HepG2 (cell line): ENCODE measurements around the gene P4HTM. TPM values are rescaled to one million over a fixed set of nuclear protein-coding genes. Genes with fewer than 3 reads are reported as not detected.

Experiments
- BRD4 ChIP-seq: sonication (generic); formaldehyde crosslinking; IDR thresholded peaks from 2 replicates; pipeline ENCODE4 v1.4.0; 2020; ENCODE audit warnings: missing genetic modification reagents
- CENPX ChIP-seq: sonication (generic); formaldehyde crosslinking; IDR thresholded peaks from 2 replicates; pipeline ENCODE4 v1.9.0; 2021; ENCODE audit warnings: mild to moderate bottlenecking, missing genetic modification reagents, moderate library complexity
- FLYWCH1 ChIP-seq: sonication (generic); formaldehyde crosslinking; IDR thresholded peaks from 2 replicates; pipeline ENCODE4 v1.8.1; 2023; ENCODE audit warnings: mild to moderate bottlenecking, missing genetic modification reagents
- MBD4 ChIP-seq: IDR thresholded peaks from 2 replicates; pipeline ENCODE4 v1.6.1; 2012; ENCODE audit warnings: low read length, inconsistent platforms, borderline replicate concordance
- MED1 ChIP-seq: sonication (generic); formaldehyde crosslinking; IDR thresholded peaks from 2 replicates; pipeline ENCODE4 v1.4.0; 2020; ENCODE audit warnings: missing genetic modification reagents
- NR2F1 ChIP-seq, 2 experiments: fragments of 450-650 bp in 1 of 2; formaldehyde crosslinking in 1 of 2; IDR thresholded peaks; 2 replicates each; pipeline versions ENCODE4 v1.5.0 to v1.6.1; 2016 to 2020; ENCODE audit warnings: mild to moderate bottlenecking in 1 of 2, missing compliant biosample characterization in 1 of 2, missing genetic modification reagents in 1 of 2, moderate library complexity in 1 of 2
- REST ChIP-seq, 2 experiments: IDR thresholded peaks; 2 replicates each; pipeline ENCODE4 v1.6.1; 2011 to 2012; ENCODE audit warnings: low read length in 2 of 2, borderline replicate concordance in 1 of 2, low read depth in 1 of 2, mild to moderate bottlenecking in 1 of 2, moderate library complexity in 1 of 2
- SP1 ChIP-seq, 2 experiments: fragments of 450-650 bp in 1 of 2; sonication (generic) in 1 of 2; formaldehyde crosslinking in 1 of 2; IDR thresholded peaks; 2 replicates each; pipeline versions ENCODE4 v1.4.0 to v1.6.1; 2016 to 2020; ENCODE audit warnings: missing genetic modification reagents in 1 of 2
- SPEN ChIP-seq: sonication (generic); formaldehyde crosslinking; IDR thresholded peaks from 2 replicates; pipeline ENCODE4 v1.5.1; 2020; ENCODE audit warnings: low read depth, mild to moderate bottlenecking, missing genetic modification reagents
- ZNF136 ChIP-seq: sonication (generic); formaldehyde crosslinking; IDR thresholded peaks from 2 replicates; pipeline ENCODE4 v1.8.1; 2022; ENCODE audit warnings: low read depth, mild to moderate bottlenecking, moderate library complexity, missing genetic modification reagents
- ZNF280B ChIP-seq: sonication (generic); formaldehyde crosslinking; IDR thresholded peaks from 2 replicates; pipeline ENCODE4 v1.5.0; 2020; ENCODE audit warnings: missing genetic modification reagents, mild to moderate bottlenecking, borderline replicate concordance
- ZNF350 ChIP-seq: sonication (generic); formaldehyde crosslinking; IDR thresholded peaks from 2 replicates; pipeline ENCODE4 v1.4.0; 2020; ENCODE audit warnings: mild to moderate bottlenecking, low read depth, missing genetic modification reagents, borderline replicate concordance
- ZNF441 ChIP-seq: sonication (generic); formaldehyde crosslinking; IDR thresholded peaks from 2 replicates; pipeline ENCODE4 v1.7.0; 2021; ENCODE audit warnings: missing genetic modification reagents, borderline replicate concordance
- ZNF549 ChIP-seq: sonication (generic); formaldehyde crosslinking; IDR thresholded peaks from 2 replicates; pipeline ENCODE4 v1.5.0; 2020; ENCODE audit warnings: missing genetic modification reagents
- ZNF652 ChIP-seq: IDR thresholded peaks from 2 replicates; pipeline ENCODE4 v1.6.1; 2016; ENCODE audit warnings: low read depth, borderline replicate concordance
- ZNF788 ChIP-seq: sonication (generic); formaldehyde crosslinking; IDR thresholded peaks from 2 replicates; pipeline ENCODE4 v1.5.0; 2020; ENCODE audit warnings: mild to moderate bottlenecking, missing genetic modification reagents, borderline replicate concordance
- ZNF792 ChIP-seq: IDR thresholded peaks from 2 replicates; pipeline ENCODE4 v1.6.1; 2016
- ZSCAN31 ChIP-seq: sonication (generic); formaldehyde crosslinking; IDR thresholded peaks from 2 replicates; pipeline ENCODE4 v1.5.0; 2020; ENCODE audit warnings: low read depth, mild to moderate bottlenecking, missing genetic modification reagents
- polyA plus RNA-seq, 8 experiments: library from polyadenylated mRNA; depleted of rRNA in 3 of 8; stranded (reverse) in 7 of 8; unstranded in 1 of 8; fragments of >200 nt; fragmentation: Illumina TruSeq in 4 of 8; extraction: Trizol in 4 of 8; gene quantifications; 2 replicates each; pipeline versions ENCODE4 v1.2.1 to v1.2.3, GENCODE V29; 2011 to 2016; ENCODE audit warnings: low read depth in 4 of 8, missing spikeins in 1 of 8, mixed read lengths in 1 of 8; ENCODE audit not compliant: insufficient read depth in 1 of 8
- total RNA-seq, 5 experiments: library from RNA; depleted of rRNA; stranded (reverse); fragments of >200 nt; fragmentation: Illumina TruSeq; extraction: Trizol; gene quantifications; 2 replicates each; pipeline ENCODE4 v1.2.3, GENCODE V29; 2016; ENCODE audit warnings: low read depth in 1 of 5
- TF ChIP-seq, protein P1 (sequence below): sonication (generic); formaldehyde crosslinking; conservative IDR thresholded peaks from 2 replicates; pipeline ENCODE4 v1.8.1; 2023; ENCODE audit warnings: missing genetic modification reagents
- TF ChIP-seq, protein P2 (sequence below): sonication (generic); formaldehyde crosslinking; IDR thresholded peaks from 2 replicates; pipeline ENCODE4 v1.4.0; 2020; ENCODE audit warnings: missing genetic modification reagents

Gene P4HTM
- total and polyA plus RNA-seq, 2 of the 13 experiments (the other 11 are each of a cell fraction or from before 2014, with no cell fraction given) = 0.01 TPM; not detected in 1

- TF ChIP-seq ZNF280B (CRISPR knock-in tag) (no peak), BRD4 (CRISPR knock-in tag) (peak; percentile 91), NR2F1 (CRISPR knock-in tag; IDR thresholded peaks at IDR 0.05) (no peak), MBD4 (no peak), ZNF441 (no peak), MED1 (peak; percentile 82), ZNF792 (CRISPR knock-in tag) (no peak; the same call in 1 of the 2 replicates), ZNF350 (CRISPR knock-in tag) (peak; percentile 60), ZSCAN31 (peak; percentile 90), SP1 (IDR thresholded peaks at IDR 0.05) (no peak), SP1 (CRISPR knock-in tag; IDR thresholded peaks at IDR 0.05) (peak; percentile 71), ZNF652 (no peak), REST (IDR thresholded peaks at IDR 0.05; ENCODE audit: borderline replicate concordance in 1 of 2, low read depth in 1 of 2, low read length in 2 of 2) (peak in 1 of 2 experiments; percentile 59; a peak in 1 of 4 replicates), CENPX (CRISPR knock-in tag) (no peak), FLYWCH1 (CRISPR knock-in tag) (no peak), SPEN (peak; percentile 96), ZNF549 (CRISPR knock-in tag) (peak; percentile 85), ZNF788 (CRISPR knock-in tag) (peak; percentile 96), ZNF136 (CRISPR knock-in tag) (no peak; the same call in 1 of the 2 replicates)
- TF ChIP-seq, protein P1, sequence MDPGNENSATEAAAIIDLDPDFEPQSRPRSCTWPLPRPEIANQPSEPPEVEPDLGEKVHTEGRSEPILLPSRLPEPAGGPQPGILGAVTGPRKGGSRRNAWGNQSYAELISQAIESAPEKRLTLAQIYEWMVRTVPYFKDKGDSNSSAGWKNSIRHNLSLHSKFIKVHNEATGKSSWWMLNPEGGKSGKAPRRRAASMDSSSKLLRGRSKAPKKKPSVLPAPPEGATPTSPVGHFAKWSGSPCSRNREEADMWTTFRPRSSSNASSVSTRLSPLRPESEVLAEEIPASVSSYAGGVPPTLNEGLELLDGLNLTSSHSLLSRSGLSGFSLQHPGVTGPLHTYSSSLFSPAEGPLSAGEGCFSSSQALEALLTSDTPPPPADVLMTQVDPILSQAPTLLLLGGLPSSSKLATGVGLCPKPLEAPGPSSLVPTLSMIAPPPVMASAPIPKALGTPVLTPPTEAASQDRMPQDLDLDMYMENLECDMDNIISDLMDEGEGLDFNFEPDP (CRISPR knock-in tag) = no peak
- TF ChIP-seq, protein P2, sequence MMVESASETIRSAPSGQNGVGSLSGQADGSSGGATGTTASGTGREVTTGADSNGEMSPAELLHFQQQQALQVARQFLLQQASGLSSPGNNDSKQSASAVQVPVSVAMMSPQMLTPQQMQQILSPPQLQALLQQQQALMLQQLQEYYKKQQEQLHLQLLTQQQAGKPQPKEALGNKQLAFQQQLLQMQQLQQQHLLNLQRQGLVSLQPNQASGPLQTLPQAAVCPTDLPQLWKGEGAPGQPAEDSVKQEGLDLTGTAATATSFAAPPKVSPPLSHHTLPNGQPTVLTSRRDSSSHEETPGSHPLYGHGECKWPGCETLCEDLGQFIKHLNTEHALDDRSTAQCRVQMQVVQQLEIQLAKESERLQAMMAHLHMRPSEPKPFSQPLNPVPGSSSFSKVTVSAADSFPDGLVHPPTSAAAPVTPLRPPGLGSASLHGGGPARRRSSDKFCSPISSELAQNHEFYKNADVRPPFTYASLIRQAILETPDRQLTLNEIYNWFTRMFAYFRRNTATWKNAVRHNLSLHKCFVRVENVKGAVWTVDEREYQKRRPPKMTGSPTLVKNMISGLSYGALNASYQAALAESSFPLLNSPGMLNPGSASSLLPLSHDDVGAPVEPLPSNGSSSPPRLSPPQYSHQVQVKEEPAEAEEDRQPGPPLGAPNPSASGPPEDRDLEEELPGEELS (CRISPR knock-in tag) = peak; percentile 43
These were observed 32.0 kb downstream of the P4HTM start, which contains the start of gene NDUFAF3 (continued) for GRCh38 chr3:49021813-49022687.
